Measurements from ENCODE around the gene MYO9B. TPM values are rescaled to one million over a fixed set of nuclear protein-coding genes. Genes with fewer than 3 reads are reported as not detected.

MYO9B gene
- total RNA-seq, 1 donor from 2014 or later: 205 TPM

- no peak for TF ChIP-seq CTCF (IDR thresholded peaks at IDR 0.05)
- DNase-seq: no peak
- peaks cover 71% of the 10 kb centered on the region for H3K36me3 ChIP-seq
These were observed 136.2 kb downstream of the MYO9B start for GRCh38 chr19:17211547-17212446.

GRCh38 chr19:17213334-17213733 lies 137.8 kb downstream of the MYO9B start:
- Histone ChIP-seq H3K4me3 (no peak overlapping the region), H3K9me3 (no peaks in the 10 kb centered on the region), H3K27me3 (ENCODE audit: low read depth) (no peaks in the 10 kb centered on the region), H3K27ac (no peak overlapping the region), H3K4me1 (peaks cover 13% of the 10 kb centered on the region), H3K36me3 (peaks cover 71% of the 10 kb centered on the region)
- TF ChIP-seq CTCF (IDR thresholded peaks at IDR 0.05): no peak
- ATAC-seq (no peak), DNase-seq (no peak)
- intact Hi-C loops (cut with DNase I): no loop called here

More at GRCh38 chr19:17211547-17212446, 136.2 kb downstream of the MYO9B start:
- peaks cover 13% of the 10 kb centered on the region for H3K4me1 ChIP-seq
- ATAC-seq: no peak
- no peaks in the 10 kb centered on the region for H3K9me3 ChIP-seq
- H3K27me3 ChIP-seq (ENCODE audit: low read depth): no peaks in the 10 kb centered on the region
- intact Hi-C loops (cut with DNase I): no loop called here
- no peak overlapping the region for H3K4me3 ChIP-seq
- no peak overlapping the region for H3K27ac ChIP-seq

GRCh38 chr19:17214508-17215126 lies 139.0 kb downstream of the MYO9B start:
- no peaks in the 10 kb centered on the region for H3K27me3 ChIP-seq (ENCODE audit: low read depth)
- intact Hi-C loops (cut with DNase I): no loop called here

GRCh38 chr19:17215127-17215971 lies 139.8 kb downstream of the MYO9B start, which contains the start of gene USE1:
USE1 (plus strand) TSS chr19:17215357; CDS start chr19:17215406, 49 bp downstream.
- Histone ChIP-seq H3K27me3 (ENCODE audit: low read depth) (no peaks in the 10 kb centered on the region), H3K9me3 (no peaks in the 10 kb centered on the region), H3K4me3 (peak within 1 kb of the TSS; percentile 80), H3K4me1 (peaks cover 13% of the 10 kb centered on the region), H3K36me3 (peaks cover 59% of the 10 kb centered on the region), H3K27ac (peak within 1 kb of the TSS; percentile 97)
- DNase-seq: peak; percentile 94
- intact Hi-C loops (cut with DNase I): no loop called here
- TF ChIP-seq CTCF (IDR thresholded peaks at IDR 0.05): no peak
- ATAC-seq: peak; percentile 95 to 97

More at GRCh38 chr19:17214508-17215126, 139.0 kb downstream of the MYO9B start:
- H3K4me1 ChIP-seq: peaks cover 13% of the 10 kb centered on the region
- peak overlapping the region; percentile 80 for H3K4me3 ChIP-seq
- peak overlapping the region; percentile 97 for H3K27ac ChIP-seq
- no peak for TF ChIP-seq CTCF (IDR thresholded peaks at IDR 0.05)
- H3K9me3 ChIP-seq: no peaks in the 10 kb centered on the region
- peaks cover 65% of the 10 kb centered on the region for H3K36me3 ChIP-seq
- ATAC-seq (no peak), DNase-seq (no peak)

- Histone ChIP-seq H3K4me1 (peaks cover 13% of the 10 kb centered on the region), H3K36me3 (peaks cover 51% of the 10 kb centered on the region), H3K27ac (peak overlapping the region; percentile 97), H3K27me3 (ENCODE audit: low read depth) (no peaks in the 10 kb centered on the region), H3K9me3 (no peaks in the 10 kb centered on the region), H3K4me3 (peak overlapping the region; percentile 80)
- ATAC-seq (no peak), DNase-seq (no peak)
- TF ChIP-seq CTCF (IDR thresholded peaks at IDR 0.05): no peak
- intact Hi-C loops (cut with DNase I): no loop called here
These were observed 140.6 kb downstream of the MYO9B start for GRCh38 chr19:17216058-17216670.

Measured in lower lobe of right lung (tissue), 2 donors.